Superior temporal gyrus (tissue), 1 donor: Measurements from ENCODE around the gene EDC3.
"Not testable (repeated sequence)": the region's sequence is repeated elsewhere in the genome, so short reads cannot be mapped to it uniquely, and the experiment has no call there.

ENCODE experiments used
- DNase-seq: peaks from one replicate; pipeline ENCODE4 v3.0.0-alpha.2; 2016; ENCODE audit errors: extremely low spot score

The EDC3 gene

GRCh38 chr15:74651242-74651741, 44.5 kb downstream of the EDC3 start:
- DNase-seq: peak; percentile 54

GRCh38 chr15:74648051-74648842, 47.6 kb downstream of the EDC3 start:
- DNase-seq: no peak

- no peak for DNase-seq
These were observed 49.3 kb downstream of the EDC3 start for GRCh38 chr15:74646480-74646879.

- no peak for DNase-seq
These were observed 52.1 kb downstream of the EDC3 start for GRCh38 chr15:74643665-74644204.

GRCh38 chr15:74642734-74643664, 52.8 kb downstream of the EDC3 start:
- DNase-seq: no peak

- no peak for DNase-seq
These were observed 53.5 kb downstream of the EDC3 start for GRCh38 chr15:74642348-74642733.

- no peak for DNase-seq
These were observed 54.7 kb downstream of the EDC3 start for GRCh38 chr15:74641151-74641550.

- DNase-seq: no peak
These were observed 58.8 kb downstream of the EDC3 start for GRCh38 chr15:74636984-74637383.

- peak; percentile 86 for DNase-seq
These were observed 60.6 kb downstream of the EDC3 start for GRCh38 chr15:74635228-74635627.

- no peak for DNase-seq
These were observed 62.0 kb downstream of the EDC3 start for GRCh38 chr15:74633781-74634180.

- DNase-seq: no peak
These were observed 63.2 kb downstream of the EDC3 start for GRCh38 chr15:74632601-74633000.

GRCh38 chr15:74631935-74632560, 63.8 kb downstream of the EDC3 start:
- DNase-seq: peak; percentile 77

GRCh38 chr15:74631408-74631807, 64.4 kb downstream of the EDC3 start:
- no peak for DNase-seq

GRCh38 chr15:74631087-74631385, 64.8 kb downstream of the EDC3 start:
- no peak for DNase-seq

GRCh38 chr15:74630284-74631086, 65.3 kb downstream of the EDC3 start:
- DNase-seq: no peak

GRCh38 chr15:74629696-74630095, 66.1 kb downstream of the EDC3 start:
- DNase-seq: not testable (repeated sequence)

- DNase-seq: no peak
These were observed 66.9 kb downstream of the EDC3 start for GRCh38 chr15:74628949-74629348.

GRCh38 chr15:74628199-74628598, 67.6 kb downstream of the EDC3 start:
- no peak for DNase-seq

- DNase-seq: no peak
These were observed 68.1 kb downstream of the EDC3 start for GRCh38 chr15:74627766-74628165.

- no peak for DNase-seq
These were observed 68.8 kb downstream of the EDC3 start for GRCh38 chr15:74626752-74627692.
